HG03025 (cell line): ENCODE results near the gene UBE2J1.
"Not testable (repeated sequence)": the region's sequence is repeated elsewhere in the genome, so short reads cannot be mapped to it uniquely, and the experiment has no call there.

Source experiments
- ATAC-seq: cut with Tn5 transposase; IDR thresholded peaks from one replicate; pipeline ENCODE4 v1.9.1; 2021; ENCODE audit warnings: mild to moderate bottlenecking, moderate library complexity; ENCODE audit not compliant: unreplicated experiment, low FRiP score

Gene UBE2J1, protein sequence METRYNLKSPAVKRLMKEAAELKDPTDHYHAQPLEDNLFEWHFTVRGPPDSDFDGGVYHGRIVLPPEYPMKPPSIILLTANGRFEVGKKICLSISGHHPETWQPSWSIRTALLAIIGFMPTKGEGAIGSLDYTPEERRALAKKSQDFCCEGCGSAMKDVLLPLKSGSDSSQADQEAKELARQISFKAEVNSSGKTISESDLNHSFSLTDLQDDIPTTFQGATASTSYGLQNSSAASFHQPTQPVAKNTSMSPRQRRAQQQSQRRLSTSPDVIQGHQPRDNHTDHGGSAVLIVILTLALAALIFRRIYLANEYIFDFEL

DNA sequence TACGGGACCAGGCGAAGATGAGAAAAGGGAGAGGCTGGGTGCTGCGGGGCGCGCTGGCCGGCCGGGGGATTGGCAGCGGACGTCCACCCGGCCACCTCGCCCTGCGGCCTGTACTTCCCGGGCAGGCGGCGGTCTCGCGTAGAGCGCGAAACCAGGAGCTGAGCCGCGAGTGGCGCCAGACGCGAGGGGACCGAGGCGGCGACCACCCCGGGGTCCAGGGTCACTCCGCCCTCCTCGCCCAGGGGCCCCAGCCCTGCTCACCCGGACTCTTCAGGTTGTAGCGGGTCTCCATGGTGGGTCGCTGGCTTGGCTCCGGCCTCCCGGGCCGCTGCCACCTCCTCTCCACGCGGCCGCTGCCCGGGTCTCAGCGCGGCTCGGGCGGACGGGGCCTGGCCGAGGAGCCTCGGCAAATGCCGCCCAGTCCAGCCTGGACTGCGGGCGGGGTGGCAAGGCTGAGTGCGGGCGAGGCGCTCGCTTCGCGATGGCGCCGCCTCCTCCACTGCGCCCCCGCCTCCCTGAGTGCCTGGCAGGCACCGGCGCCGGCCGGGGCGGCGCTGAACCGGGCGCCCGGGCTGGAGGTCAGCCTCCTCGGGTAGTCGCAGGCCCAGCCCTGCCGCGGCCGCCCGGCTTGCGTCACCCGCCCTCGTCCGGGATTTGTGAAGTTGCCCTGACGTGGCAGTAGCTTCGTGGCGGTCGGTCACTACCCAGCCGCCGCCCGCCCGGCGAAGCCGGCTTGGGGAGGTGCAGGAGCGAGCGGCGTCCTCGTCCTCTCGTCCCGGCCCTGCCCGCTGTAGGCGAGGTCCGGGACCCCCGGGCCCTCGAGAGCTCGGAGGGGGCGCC, at the start of gene UBE2J1:
Gene UBE2J1 (minus strand): TSS at position 445 of the 840 bp plus-strand sequence. CDS start 153 bp downstream, at position 292.
- peak; percentile 48 for ATAC-seq

DNA sequence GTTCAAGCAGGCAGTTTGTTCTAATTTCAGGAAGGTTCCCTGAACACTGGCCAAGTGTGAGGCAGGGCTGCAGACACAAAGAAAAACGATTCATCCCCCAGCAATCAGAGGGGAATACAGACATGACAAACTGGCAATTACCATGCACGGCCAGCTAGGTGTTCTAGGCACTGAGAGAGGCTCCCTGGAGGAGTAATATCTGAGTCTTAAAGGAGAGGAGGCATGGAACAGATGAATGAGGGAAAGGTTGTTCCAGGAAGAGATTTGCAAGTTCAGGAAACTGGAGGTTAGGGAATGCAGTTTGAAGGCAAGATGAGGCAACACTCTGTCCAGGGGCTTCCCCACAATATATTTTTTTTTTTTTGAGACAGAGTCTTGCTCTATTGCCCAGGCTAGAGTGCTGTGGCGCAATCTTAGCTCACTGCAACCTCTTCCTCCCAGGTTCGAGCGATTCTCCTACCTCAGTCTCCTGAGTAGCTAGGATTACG, 48.4 kb upstream of the UBE2J1 start:
- no peak for ATAC-seq

DNA sequence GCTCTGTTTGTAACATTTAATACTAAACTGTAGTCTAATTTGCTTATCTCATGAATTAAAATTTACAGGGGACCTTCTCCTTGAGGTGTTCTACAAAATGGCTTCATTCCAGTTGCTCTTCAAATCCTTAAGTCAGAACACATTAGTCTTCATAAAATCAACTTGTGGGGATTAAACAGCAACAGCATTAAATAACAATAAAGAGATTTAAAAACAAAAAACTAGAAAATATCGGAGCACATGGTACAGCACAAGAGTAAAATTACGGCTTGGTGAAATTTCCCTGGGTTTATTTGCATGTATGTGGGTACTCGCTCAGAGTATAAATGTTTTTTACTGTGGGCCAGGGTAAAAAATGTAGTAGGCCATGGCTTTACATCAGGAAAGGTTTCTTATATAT, 47.5 kb upstream of the UBE2J1 start:
- ATAC-seq = no peak

DNA sequence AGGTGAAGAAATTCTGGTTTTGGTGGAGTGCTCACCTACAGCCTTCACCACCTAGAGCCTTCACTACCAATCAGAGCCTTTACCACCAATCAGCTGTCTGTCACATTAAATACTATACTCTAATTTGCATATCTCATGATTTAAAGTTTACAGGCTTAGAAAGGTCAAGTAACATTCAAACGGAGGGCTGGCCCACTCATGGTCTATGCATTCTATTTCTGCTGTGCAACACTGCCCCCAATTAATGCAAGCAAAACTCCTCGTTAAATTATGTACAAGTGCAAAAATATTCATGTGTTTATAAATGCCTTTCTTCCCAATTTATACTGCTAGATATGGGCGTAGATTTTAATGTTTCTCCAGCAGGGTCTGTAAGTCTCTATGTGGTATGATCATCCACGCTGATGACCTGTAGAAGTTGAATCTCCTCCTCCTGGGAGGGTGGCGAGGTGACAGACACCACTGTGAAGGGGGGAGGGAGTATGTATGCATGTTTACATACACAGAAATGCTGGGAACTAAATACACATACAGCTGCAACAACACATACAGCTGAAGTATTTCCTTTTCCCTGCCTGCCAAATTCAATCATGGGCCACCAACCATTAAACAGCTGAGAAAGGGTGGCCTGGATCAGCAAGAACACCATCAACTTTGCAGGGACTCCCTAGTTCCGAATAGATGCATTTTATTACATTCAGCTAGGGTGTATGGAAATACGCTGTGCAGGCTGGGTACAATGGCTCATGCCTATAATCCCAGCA, 46.4 kb upstream of the UBE2J1 start:
- no peak for ATAC-seq

DNA sequence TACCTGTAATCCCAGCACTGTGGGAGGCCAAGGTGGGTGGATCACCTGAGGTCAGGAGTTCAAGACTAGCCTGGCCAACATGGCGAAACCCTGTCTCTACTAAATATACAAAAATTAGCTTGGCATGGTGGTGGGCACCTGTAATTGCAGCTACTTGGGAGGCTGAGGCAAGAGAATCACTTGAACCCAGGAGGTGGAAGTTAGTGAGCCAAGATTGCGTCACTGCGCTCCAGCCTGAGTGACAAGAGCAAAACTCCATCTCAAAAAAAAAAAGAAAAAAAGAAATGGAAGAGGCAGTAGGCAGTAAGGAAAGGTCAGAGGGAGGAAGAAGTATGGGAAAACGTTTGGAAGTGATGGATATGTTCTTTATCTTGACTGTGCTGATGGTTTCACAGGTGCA, 45.4 kb upstream of the UBE2J1 start:
- ATAC-seq = not testable (repeated sequence)

DNA sequence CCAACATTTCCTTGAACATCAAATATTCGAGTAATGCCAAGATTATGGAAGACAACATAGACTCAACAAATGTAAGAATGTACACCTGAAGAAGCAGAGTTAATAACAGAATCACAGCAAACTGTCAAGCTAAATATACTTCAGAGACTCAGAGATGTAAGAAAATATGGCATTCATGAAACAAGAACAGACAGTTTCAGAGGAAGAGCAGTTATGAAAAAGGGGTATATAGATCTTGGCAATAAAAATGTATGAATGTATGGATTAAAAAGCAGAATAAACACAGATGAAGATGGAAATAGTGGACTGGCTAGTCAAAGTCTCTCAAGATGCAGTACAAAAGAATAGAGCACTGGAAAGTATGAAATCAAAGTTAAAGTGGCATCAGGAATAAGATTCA, 41.1 kb upstream of the UBE2J1 start:
- no peak for ATAC-seq

DNA sequence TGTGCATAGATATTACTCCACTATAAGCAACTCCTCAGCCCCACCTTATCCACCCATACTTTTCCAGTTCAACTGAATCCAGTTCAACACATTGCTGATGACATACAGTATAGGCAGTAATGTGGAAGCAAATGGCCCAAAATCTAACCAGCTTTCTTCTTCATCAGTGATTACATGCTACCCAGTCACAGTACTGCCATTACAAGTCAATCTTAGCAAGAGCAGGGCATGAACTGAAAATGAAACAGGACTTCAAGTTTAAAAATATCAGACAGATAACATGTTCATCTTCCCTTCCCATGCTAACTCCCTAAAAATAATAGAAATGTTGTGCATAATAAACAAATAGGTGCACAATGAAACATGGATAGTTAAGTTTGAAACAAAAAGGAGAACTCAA, 40.3 kb upstream of the UBE2J1 start:
- no peak for ATAC-seq

DNA sequence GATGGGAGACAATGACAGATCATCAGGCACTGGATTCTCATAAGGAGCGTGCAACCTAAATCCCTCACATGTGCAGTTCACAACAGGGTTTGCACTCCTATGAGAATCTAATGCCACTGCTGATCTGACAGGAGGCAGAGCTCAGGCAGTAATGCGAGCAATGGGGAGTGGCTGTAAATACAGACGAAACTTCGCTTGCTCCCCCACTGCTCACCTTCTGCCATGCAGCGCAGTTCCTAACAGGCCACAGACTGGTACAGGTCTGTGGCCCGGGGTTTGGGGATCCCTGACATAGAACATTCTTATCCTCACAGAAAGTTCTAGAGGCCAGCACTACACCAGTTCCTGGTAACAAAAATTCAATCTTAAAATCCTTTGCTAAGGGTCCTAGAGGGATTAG, 36.3 kb upstream of the UBE2J1 start:
- no peak for ATAC-seq

DNA sequence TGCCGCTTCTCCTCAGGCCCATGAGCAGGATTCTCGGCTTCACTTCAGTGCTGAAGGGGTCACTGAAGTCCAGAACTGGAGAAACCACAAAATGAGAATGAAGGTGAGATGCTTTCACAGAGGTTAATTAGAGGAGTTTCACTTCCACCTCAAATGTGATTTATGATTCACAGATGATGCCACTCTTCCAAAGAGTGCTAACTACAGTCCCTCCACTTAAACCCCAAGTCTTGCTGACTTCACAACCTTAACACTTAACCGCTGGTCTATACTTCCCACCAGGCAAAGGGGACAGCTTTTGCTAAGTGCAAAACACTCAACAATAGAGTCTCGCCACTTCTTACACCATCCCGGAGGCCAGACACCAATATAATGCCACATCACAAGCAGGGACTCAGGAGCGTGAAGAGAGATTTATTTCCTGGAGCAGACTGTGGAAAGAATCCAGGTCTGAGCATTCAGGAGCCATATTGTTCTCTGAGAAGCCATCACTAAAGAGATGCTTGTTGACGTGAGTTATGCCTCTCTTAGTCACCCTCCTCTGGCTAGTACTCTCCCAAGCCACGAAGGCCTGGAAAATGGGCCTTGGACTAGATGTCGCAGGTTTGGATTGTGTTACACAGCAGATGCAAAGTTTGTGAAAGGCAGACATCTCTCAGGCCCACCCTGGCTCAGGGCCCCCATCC, 35.1 kb upstream of the UBE2J1 start:
- peak; percentile 94 for ATAC-seq

DNA sequence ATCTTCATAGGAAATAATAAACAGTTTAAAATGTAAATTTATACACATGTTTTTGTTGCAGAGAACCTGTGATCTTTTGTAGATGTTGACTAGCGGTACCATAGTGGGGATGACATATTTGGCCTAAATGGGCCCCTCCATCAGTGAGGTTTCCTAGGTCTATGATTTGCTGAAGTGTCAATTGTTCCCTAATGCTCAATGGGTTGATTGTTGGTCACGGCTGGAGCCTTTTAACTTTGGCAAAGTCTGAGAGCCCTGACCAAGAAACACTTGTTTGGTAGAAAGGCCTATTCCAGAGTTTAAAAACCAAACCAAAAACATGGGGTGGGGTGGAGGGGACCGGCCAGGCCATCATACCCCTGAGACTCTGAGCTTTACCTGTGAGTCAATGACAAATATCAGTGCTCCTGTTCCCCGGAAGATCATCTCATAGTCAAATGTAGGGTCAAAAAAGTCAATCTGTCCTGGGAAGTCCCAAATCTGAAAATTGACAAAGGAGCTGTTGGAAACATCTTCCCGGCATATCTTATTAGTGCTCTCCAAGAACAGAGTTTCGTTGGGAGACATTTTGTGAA, 34.5 kb upstream of the UBE2J1 start:
- ATAC-seq = no peak

DNA sequence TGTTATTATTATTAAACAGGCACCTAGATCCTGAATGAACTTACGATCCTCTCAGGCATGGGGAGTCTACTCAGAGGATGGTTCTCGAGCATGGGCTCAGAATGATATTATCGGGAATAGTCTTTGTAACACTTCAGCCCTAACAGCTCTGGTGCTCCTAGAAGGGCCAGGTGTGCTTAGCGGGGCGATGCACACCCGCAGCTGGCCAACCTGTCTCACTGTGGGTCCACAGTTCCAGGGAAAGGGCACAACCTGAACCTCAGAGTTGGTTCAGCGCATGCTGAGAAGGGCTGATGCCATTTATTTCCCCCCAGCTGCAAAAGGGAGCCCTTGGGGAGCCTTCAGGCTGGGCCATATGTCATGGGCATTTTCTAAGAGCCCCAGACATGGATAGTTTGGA, 33.3 kb upstream of the UBE2J1 start:
- no peak for ATAC-seq

DNA sequence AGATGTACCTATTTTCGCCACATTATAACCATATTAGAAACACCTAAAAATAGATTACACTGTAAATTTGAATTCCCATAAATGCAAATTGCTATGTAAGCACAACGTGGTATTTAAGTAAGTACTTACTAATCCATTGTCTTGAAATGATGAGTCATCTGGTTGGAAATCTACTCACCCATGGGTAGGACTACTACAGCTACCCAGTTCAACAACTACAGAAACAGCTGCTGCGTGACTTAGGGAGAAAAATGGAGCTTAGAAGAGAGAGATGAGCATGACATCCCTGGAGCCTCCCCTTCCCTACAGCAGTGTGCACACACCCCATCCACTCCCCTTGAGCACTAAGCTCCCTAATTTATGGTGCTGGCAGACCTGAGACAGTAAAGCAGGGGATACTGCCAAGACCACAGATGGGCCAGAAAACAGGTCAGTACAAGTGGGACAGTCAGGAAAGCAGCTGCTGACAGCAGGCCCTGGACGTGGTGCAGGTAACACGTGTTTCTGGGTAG, 32.7 kb upstream of the UBE2J1 start:
- ATAC-seq = no peak

DNA sequence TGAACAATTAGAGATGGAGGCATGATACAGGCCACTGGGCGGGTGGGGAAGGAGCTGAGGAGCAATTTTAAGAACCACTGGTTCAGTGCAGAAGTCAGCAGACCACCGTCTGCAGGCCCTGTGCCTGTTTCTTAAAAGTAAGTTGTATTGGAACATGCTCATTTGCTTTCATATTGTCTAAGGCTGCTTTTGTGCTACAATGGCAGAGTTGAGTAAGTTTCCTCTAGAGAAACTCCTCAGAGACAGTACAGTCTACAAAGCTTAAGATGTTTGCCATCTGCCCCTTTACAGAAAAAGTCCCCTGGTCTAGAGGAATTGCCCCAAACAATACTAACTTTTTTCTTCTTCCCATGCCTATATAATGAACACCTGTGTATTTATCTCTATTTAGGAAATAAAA, 28.5 kb upstream of the UBE2J1 start:
- no peak for ATAC-seq

DNA sequence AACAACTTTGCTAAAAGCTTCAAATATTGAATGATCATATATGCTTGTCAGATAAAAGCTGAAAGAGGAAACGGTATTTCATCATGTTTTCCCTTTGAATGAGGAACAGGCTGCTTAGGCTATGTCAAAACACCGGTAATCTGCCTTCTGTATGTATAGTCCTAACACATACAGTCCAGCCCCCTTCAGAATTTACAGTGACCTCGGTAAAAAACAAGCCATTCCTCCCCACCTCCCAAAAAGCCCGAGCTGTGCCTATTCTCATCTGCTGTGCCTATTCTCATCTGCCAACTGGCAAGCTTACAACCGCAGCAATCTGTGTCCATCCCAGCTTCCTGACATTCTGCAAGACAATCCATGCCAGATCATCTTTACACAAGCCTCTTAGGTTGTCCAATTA, 26.8 kb upstream of the UBE2J1 start:
- no peak for ATAC-seq

DNA sequence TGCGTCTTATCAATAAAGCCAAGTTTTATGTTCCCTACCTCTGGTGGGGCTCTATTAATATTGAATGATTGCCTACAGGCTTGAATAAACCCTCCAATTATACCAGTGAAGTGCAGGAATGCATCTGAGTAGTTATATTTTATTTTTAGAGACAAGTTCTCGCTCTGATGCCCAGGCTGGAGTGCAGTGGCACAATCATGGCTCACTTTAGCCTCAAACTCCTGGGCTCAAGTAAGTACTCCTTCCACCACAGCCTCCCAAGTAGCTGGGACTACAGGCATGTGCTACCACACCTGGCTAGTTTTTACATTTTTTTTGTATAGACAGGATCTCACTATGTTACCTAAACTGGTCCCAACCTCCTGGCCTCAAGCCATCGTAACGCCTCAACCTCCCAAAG, 26.1 kb upstream of the UBE2J1 start:
- no peak for ATAC-seq

DNA sequence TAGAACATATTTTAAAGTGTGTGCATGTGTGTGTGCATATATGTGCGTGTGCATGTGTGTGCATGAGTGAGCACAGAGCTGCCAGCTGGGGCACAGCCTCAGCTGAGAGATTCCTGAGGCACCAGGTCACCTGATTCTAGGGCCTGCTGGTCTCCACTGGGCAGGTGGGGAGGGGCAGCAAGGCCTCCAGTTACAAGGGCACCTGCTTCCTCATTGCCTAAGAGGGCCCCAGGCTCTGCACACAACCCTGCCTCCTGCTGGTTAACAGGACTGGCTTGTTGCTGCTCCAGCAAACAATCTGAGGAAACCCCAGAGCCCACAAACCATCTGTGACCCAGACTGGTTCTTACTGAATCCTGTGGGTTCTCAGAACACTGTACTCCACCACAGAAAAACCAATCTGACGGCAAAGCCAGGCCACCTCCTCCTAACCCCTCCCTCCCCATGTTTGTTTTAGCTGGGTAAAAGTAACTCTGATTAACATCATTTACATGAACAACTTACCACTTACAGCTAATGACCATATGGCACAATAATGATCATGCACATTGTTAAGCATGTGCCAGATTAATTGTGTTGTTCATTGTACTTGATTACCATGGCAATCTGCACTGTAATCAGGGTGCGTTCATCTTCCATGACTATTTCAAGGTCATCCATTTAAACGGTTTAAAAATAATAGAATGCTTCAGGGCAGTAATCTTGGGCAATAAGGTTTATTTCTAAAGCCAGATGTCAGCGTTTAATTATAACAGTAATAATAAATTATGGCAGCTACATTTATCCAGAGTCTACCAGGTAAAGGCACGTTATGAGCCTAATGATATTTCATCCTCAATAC, 23.1 kb upstream of the UBE2J1 start:
- ATAC-seq = peak; percentile 67

DNA sequence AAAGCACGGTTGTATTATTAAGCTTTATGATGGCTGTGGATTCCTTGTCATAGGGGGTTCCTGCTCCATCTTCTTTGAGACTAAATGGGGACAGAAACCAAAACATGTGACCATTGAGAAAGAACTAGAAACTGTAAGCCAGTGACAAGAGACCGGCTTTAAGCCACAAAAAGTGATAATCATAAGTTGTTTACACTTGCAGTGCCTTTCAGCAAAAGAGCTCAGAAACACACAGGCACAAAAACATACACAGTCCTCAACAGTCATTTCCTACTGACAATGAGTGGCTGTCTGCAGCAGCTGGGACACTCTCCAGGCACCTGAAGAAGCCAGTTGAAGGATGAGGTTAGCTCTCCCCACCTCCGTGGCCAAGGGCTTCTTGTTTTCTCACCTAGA, 20.0 kb upstream of the UBE2J1 start:
- peak; percentile 42 for ATAC-seq

DNA sequence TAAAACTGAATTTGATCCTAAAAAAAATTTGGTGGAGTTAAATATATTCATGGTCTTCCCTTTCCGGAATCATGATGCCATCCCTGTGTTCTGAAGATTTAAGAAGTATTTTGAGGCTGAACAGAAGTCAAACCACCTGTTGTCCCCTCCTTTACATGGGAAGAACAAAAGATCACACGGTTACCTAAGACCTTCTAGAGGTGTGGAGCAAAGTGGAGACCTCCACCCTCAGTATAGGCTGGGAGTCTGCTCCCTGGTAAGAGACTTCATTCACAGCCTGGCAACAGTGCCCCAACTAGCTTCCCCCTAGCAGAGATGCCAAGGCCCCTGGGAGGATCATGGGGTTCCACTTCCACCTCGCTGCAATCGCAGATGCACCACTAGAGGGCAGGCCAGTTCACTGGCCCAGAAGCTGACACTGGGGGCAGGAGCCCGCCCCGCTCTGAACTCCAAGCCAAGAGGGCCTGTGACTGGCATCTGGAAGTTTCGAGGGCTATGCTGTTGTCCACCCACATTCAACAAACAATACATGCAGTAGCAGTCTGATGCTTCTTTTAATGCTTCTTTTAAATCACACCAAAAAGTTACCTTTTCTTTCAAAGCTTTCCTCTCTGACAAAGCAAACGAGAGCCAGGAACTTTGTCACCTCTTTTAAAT, 19.5 kb upstream of the UBE2J1 start:
- peak; percentile 65 for ATAC-seq
